Endodermal cell (in vitro differentiated cells): ENCODE results near the gene PRDM16. TPM values are rescaled to one million over a fixed set of nuclear protein-coding genes. Genes with fewer than 3 reads are reported as not detected.

ENCODE experiments used
- DNase-seq: peaks from one replicate; pipeline ENCODE4 v3.0.0-alpha.2; 2017
- H3K27ac ChIP-seq: 2 replicates; pipeline ENCODE4 v1.5.1; 2013; ENCODE audit warnings: mild to moderate bottlenecking, low read depth, low read length, moderate library complexity
- H3K27me3 ChIP-seq: 2 replicates; pipeline ENCODE4 v1.6.1; 2013; ENCODE audit warnings: mild to moderate bottlenecking, low read length, moderate library complexity; ENCODE audit not compliant: insufficient read depth, control insufficient read depth, poor library complexity, severe bottlenecking
- H3K36me3 ChIP-seq: 2 replicates; pipeline ENCODE4 v1.7.0; 2013; ENCODE audit warnings: mild to moderate bottlenecking, low read length, moderate library complexity; ENCODE audit not compliant: control insufficient read depth, insufficient read depth
- H3K4me1 ChIP-seq: one replicate; pipeline ENCODE4 v1.7.0; 2013; ENCODE audit warnings: low read length; ENCODE audit not compliant: control insufficient read depth, insufficient read depth
- H3K4me3 ChIP-seq: 2 replicates; pipeline ENCODE4 v1.5.1; 2013; ENCODE audit warnings: mild to moderate bottlenecking, low read length, moderate library complexity
- H3K9ac ChIP-seq: 2 replicates; pipeline ENCODE4 v1.6.1; 2013; ENCODE audit warnings: mild to moderate bottlenecking, low read length, moderate library complexity; ENCODE audit not compliant: poor library complexity, severe bottlenecking; ENCODE audit errors: extremely low read depth
- H3K9me3 ChIP-seq: 2 replicates; pipeline ENCODE4 v1.6.1; 2013; ENCODE audit warnings: mild to moderate bottlenecking, low read length, moderate library complexity; ENCODE audit not compliant: control insufficient read depth
- H3K27ac Mint-ChIP-seq: 2 replicates; pipeline ENCODE4 v1.8.0; 2020; ENCODE audit warnings: mixed read lengths
- H3K27me3 Mint-ChIP-seq: 2 replicates; pipeline ENCODE4 v1.8.0; 2021; ENCODE audit warnings: mild to moderate bottlenecking, mixed read lengths; ENCODE audit not compliant: insufficient read depth
- H3K36me3 Mint-ChIP-seq: 2 replicates; pipeline ENCODE4 v1.8.0; 2020; ENCODE audit warnings: low read depth, mixed read lengths
- H3K4me1 Mint-ChIP-seq: 2 replicates; pipeline ENCODE4 v1.8.0; 2020; ENCODE audit warnings: mixed read lengths
- H3K4me3 Mint-ChIP-seq: 2 replicates; pipeline ENCODE4 v1.8.0; 2020; ENCODE audit warnings: mild to moderate bottlenecking, moderate library complexity, mixed read lengths
- H3K9me3 Mint-ChIP-seq: 2 replicates; pipeline ENCODE4 v1.8.0; 2020; ENCODE audit warnings: mild to moderate bottlenecking, mixed read lengths
- CTCF ChIP-seq: fragments of 200-600 bp; sonication (generic); conservative IDR thresholded peaks from 2 replicates; pipeline ENCODE4 v1.5.0; 2021; ENCODE audit warnings: antibody characterized with exemption, mild to moderate bottlenecking
- WGBS, 2 experiments: methylation state at CpG; one replicate each; pipeline versions ENCODE4 v1.1.5 to v1.1.7; 2013; ENCODE audit warnings: missing lambda C conversion rate in 2 of 2, mixed read lengths in 1 of 2; ENCODE audit not compliant: insufficient coverage in 1 of 2, insufficient read length in 1 of 2; 5-methylcytosine and 5-hydroxymethylcytosine counted together
- microRNA-seq: library from miRNA; unstranded; fragments of <30 nt; microRNA quantifications from one replicate; pipeline ENCODE4 v1.2.0, GENCODE V29; 2020; ENCODE audit warnings: borderline microRNAs expressed
- total RNA-seq, 2 donors: library from RNA; stranded (reverse); fragmentation: NEBNext Ultra II Directional in 1 of 2; extraction: Animal tissue kit (Norgen Biotek cat#: 25700) in 1 of 2; gene quantifications; 2 replicates in 1 of 2; 3 replicates in 1 of 2; pipeline ENCODE4 v1.2.1, GENCODE V29; 2021

Gene PRDM16
- total RNA-seq, 2 donors from 2014 or later: 2.1 to 4.0 TPM

DNA sequence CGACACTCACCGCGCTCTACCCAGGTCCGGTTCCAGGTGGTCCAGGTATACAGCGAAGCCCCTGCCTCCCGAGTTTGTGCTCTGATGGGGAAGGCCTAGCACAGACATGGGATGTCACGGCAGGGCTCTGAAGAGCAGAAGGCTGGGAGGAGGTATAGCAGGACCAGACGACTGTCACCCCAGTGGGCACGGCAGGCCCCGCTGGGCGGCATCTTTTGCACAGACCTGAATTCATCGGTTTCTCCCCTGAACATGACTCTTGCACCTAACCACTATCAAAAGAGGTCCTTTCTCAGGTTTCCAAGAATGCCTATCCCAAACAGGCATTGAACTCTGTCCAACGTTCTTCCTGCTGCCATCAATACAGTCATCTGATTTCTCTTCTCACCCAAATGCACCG is 416.0 kb downstream of the PRDM16 start:
- peaks cover 15% of the 10 kb centered on the region for H3K36me3 Mint-ChIP-seq
- H3K9me3 Mint-ChIP-seq: peaks cover 13% of the 10 kb centered on the region
- H3K27ac Mint-ChIP-seq: no peak overlapping the region
- no peak overlapping the region for H3K9ac ChIP-seq
- no peak overlapping the region for H3K27ac ChIP-seq
- no peaks in the 10 kb centered on the region for H3K27me3 ChIP-seq
- H3K36me3 ChIP-seq: peaks cover 3% of the 10 kb centered on the region
- H3K27me3 Mint-ChIP-seq: no peaks in the 10 kb centered on the region
- 91 to 98% methylated on average over 7 to 14 of the region's 14 CpGs for whole genome bisulfite sequencing, 2 experiments
- no peak for TF ChIP-seq CTCF
- no peak for DNase-seq
- H3K4me1 ChIP-seq: no peaks in the 10 kb centered on the region
- peaks cover 10% of the 10 kb centered on the region for H3K9me3 ChIP-seq
- no peak overlapping the region for H3K4me3 ChIP-seq
- peaks cover 2% of the 10 kb centered on the region for H3K4me1 Mint-ChIP-seq
- no peak overlapping the region for H3K4me3 Mint-ChIP-seq

Small RNA genes lying within 50 kb of the gene (microRNA-seq; reads per million reads assigned to microRNA genes)
- not detected for gene MIR4251

Other genes starting within 250 kb of the PRDM16 start
- not detected for gene ACTRT2, start 47.7 kb upstream of the PRDM16 start, total RNA-seq